Liver (tissue), 3 donors: Measurements from ENCODE around the gene DHX30.

Source experiments
- ATF3 ChIP-seq: IDR thresholded peaks from 2 replicates; pipeline ENCODE4 v1.6.1; 2016; ENCODE audit warnings: antibody characterized with exemption
- CTCF ChIP-seq: fragments of 150-350 bp; IDR thresholded peaks from 2 replicates; pipeline ENCODE4 v1.5.1; 2017; ENCODE audit warnings: improper control_type of control experiment, low read depth, low read length; ENCODE audit not compliant: missing input control
- RXRA ChIP-seq, 2 donors: IDR thresholded peaks; 2 replicates each; pipeline ENCODE4 v1.6.1; 2017 to 2018; ENCODE audit warnings: antibody characterized with exemption in 2 of 2, mild to moderate bottlenecking in 1 of 2
- YY1 ChIP-seq: IDR thresholded peaks from 2 replicates; pipeline ENCODE4 v1.6.1; 2016; ENCODE audit warnings: antibody characterized with exemption, mild to moderate bottlenecking
- donor health status: healthy.
- donor health status: healthy.

- TF ChIP-seq RXRA (IDR thresholded peaks at IDR 0.05), result no peak
- no peak for TF ChIP-seq YY1
- no peak for TF ChIP-seq CTCF
- TF ChIP-seq ATF3, result no peak
Measured at GRCh38 chr3:47855461-47856383, 52.8 kb downstream of the DHX30 start.
